Stomach smooth muscle (tissue), 2 donors: ENCODE results near the gene MED13L.

ENCODE experiments used
- H3K27ac ChIP-seq: one replicate; pipeline ENCODE4 v1.7.0; 2013; ENCODE audit warnings: mild to moderate bottlenecking, low read length, inconsistent platforms
- H3K27me3 ChIP-seq, 2 donors: one replicate each; pipeline ENCODE4 v1.7.0; 2013; ENCODE audit warnings: low read length in 2 of 2; ENCODE audit not compliant: insufficient read depth in 2 of 2, control insufficient read depth in 1 of 2
- H3K36me3 ChIP-seq, 2 donors: one replicate each; pipeline ENCODE4 v1.7.0; 2013; ENCODE audit warnings: low read length in 2 of 2; ENCODE audit not compliant: control insufficient read depth in 2 of 2, insufficient read depth in 2 of 2
- H3K4me1 ChIP-seq: one replicate; pipeline ENCODE4 v1.7.0; 2013; ENCODE audit warnings: low read length; ENCODE audit not compliant: control insufficient read depth, insufficient read depth
- H3K4me3 ChIP-seq, 2 donors: one replicate each; pipeline ENCODE4 v1.7.0; 2013; ENCODE audit warnings: low read length in 2 of 2
- H3K9ac ChIP-seq, 2 donors: one replicate each; pipeline ENCODE4 v1.7.0; 2013; ENCODE audit warnings: low read length in 2 of 2, mild to moderate bottlenecking in 1 of 2
- H3K9me3 ChIP-seq, 2 donors: one replicate each; pipeline ENCODE4 v1.7.0; 2013; ENCODE audit warnings: low read length in 2 of 2; ENCODE audit not compliant: control insufficient read depth in 2 of 2
- donor health status: healthy.
- donor health status: Pancreatic carcinoma.

MED13L gene

GRCh38 chr12:116183741-116184141 lies 93.8 kb downstream of the MED13L start:
- H3K9ac ChIP-seq = no peak overlapping the region
- no peaks in the 10 kb centered on the region for H3K4me1 ChIP-seq
- no peaks in the 10 kb centered on the region for H3K36me3 ChIP-seq
- H3K27ac ChIP-seq = no peak overlapping the region
- H3K27me3 ChIP-seq = no peaks in the 10 kb centered on the region
- H3K9me3 ChIP-seq = no peaks in the 10 kb centered on the region
- no peak overlapping the region for H3K4me3 ChIP-seq

- H3K9ac ChIP-seq = no peak overlapping the region
- no peak overlapping the region for H3K27ac ChIP-seq
- no peaks in the 10 kb centered on the region for H3K27me3 ChIP-seq
- H3K36me3 ChIP-seq = no peaks in the 10 kb centered on the region
- no peak overlapping the region for H3K4me3 ChIP-seq
- H3K9me3 ChIP-seq = no peaks in the 10 kb centered on the region
- no peaks in the 10 kb centered on the region for H3K4me1 ChIP-seq
Measured at GRCh38 chr12:116182359-116183063, 95.0 kb downstream of the MED13L start.

- H3K9me3 ChIP-seq = no peaks in the 10 kb centered on the region
- no peaks in the 10 kb centered on the region for H3K36me3 ChIP-seq
- no peaks in the 10 kb centered on the region for H3K27me3 ChIP-seq
- no peak overlapping the region for H3K4me3 ChIP-seq
- no peak overlapping the region for H3K9ac ChIP-seq
- no peaks in the 10 kb centered on the region for H3K4me1 ChIP-seq
- H3K27ac ChIP-seq = no peak overlapping the region
Measured at GRCh38 chr12:116180448-116180847, 97.0 kb downstream of the MED13L start.

GRCh38 chr12:116179384-116179783 lies 98.1 kb downstream of the MED13L start:
- Histone ChIP-seq H3K4me1 (no peaks in the 10 kb centered on the region), H3K27me3 (no peaks in the 10 kb centered on the region), H3K27ac (no peak overlapping the region), H3K9ac (no peak overlapping the region), H3K36me3 (no peaks in the 10 kb centered on the region), H3K4me3 (no peak overlapping the region), H3K9me3 (no peaks in the 10 kb centered on the region)

- Histone ChIP-seq H3K9ac (no peak overlapping the region), H3K27me3 (no peaks in the 10 kb centered on the region), H3K4me3 (no peak overlapping the region), H3K36me3 (no peaks in the 10 kb centered on the region), H3K9me3 (no peaks in the 10 kb centered on the region), H3K27ac (no peak overlapping the region), H3K4me1 (no peaks in the 10 kb centered on the region)
Measured at GRCh38 chr12:116177017-116177416, 100.5 kb downstream of the MED13L start.

- Histone ChIP-seq H3K27ac (no peak overlapping the region), H3K4me3 (no peak overlapping the region), H3K27me3 (no peaks in the 10 kb centered on the region), H3K9ac (no peak overlapping the region), H3K36me3 (no peaks in the 10 kb centered on the region), H3K9me3 (no peaks in the 10 kb centered on the region), H3K4me1 (no peaks in the 10 kb centered on the region)
Measured at GRCh38 chr12:116174904-116175303, 102.6 kb downstream of the MED13L start.

- Histone ChIP-seq H3K27me3 (no peaks in the 10 kb centered on the region), H3K4me1 (no peaks in the 10 kb centered on the region), H3K4me3 (no peak overlapping the region), H3K27ac (no peak overlapping the region), H3K9me3 (no peaks in the 10 kb centered on the region), H3K9ac (no peak overlapping the region), H3K36me3 (no peaks in the 10 kb centered on the region)
Measured at GRCh38 chr12:116174006-116174405, 103.5 kb downstream of the MED13L start.

- Histone ChIP-seq H3K27me3 (no peaks in the 10 kb centered on the region), H3K4me3 (no peak overlapping the region), H3K9me3 (no peaks in the 10 kb centered on the region), H3K27ac (no peak overlapping the region), H3K4me1 (no peaks in the 10 kb centered on the region), H3K9ac (no peak overlapping the region), H3K36me3 (no peaks in the 10 kb centered on the region)
Measured at GRCh38 chr12:116172224-116172849, 105.2 kb downstream of the MED13L start.

GRCh38 chr12:116171549-116171948 lies 105.9 kb downstream of the MED13L start:
- Histone ChIP-seq H3K4me3 (no peak overlapping the region), H3K27ac (no peak overlapping the region), H3K27me3 (no peaks in the 10 kb centered on the region), H3K9me3 (no peaks in the 10 kb centered on the region), H3K9ac (no peak overlapping the region), H3K36me3 (no peaks in the 10 kb centered on the region), H3K4me1 (no peaks in the 10 kb centered on the region)

GRCh38 chr12:116169071-116169470 lies 108.4 kb downstream of the MED13L start:
- no peaks in the 10 kb centered on the region for H3K36me3 ChIP-seq
- H3K9me3 ChIP-seq = no peaks in the 10 kb centered on the region
- peaks cover 9% of the 10 kb centered on the region for H3K4me1 ChIP-seq
- H3K4me3 ChIP-seq = no peak overlapping the region
- H3K27ac ChIP-seq = no peak overlapping the region
- H3K9ac ChIP-seq = no peak overlapping the region
- H3K27me3 ChIP-seq = no peaks in the 10 kb centered on the region

GRCh38 chr12:116166306-116166705 lies 111.2 kb downstream of the MED13L start:
- H3K4me1 ChIP-seq = peaks cover 9% of the 10 kb centered on the region
- H3K4me3 ChIP-seq = no peak overlapping the region
- H3K27ac ChIP-seq = no peak overlapping the region
- H3K9me3 ChIP-seq = no peaks in the 10 kb centered on the region
- H3K36me3 ChIP-seq = no peaks in the 10 kb centered on the region
- H3K27me3 ChIP-seq = no peaks in the 10 kb centered on the region
- H3K9ac ChIP-seq = no peak overlapping the region
